H1 (cell line): ENCODE measurements around the gene OVCH2. TPM values are rescaled to one million over a fixed set of nuclear protein-coding genes. Genes with fewer than 3 reads are reported as not detected.

Experiments used
- CTCF ChIA-PET: fragments of 300-600 bp; sonication (Branson Sonifier 250); formaldehyde crosslinking; loops from one replicate; lab custom pipeline; 2021; ENCODE audit not compliant: partially characterized antibody; lab: Charles Lee
- POLR2A ChIA-PET: fragments of 300-600 bp; sonication (Branson Sonifier 250); formaldehyde crosslinking; loops from one replicate; lab custom pipeline; 2021; ENCODE audit warnings: inconsistent platforms; ENCODE audit not compliant: partially characterized antibody; lab: Charles Lee
- DNase-seq, 2 experiments: peaks; one replicate each; pipeline versions ENCODE4 v3.0.0 to v3.0.0-alpha.2; 2010 to 2022; ENCODE audit warnings: low spot score in 2 of 2, low read depth in 1 of 2, mixed read lengths in 1 of 2
- FAIRE-seq: peaks from 2 replicates; lab custom pipeline; 2011; peaks lifted over from hg19 to GRCh38; lab: Jason Lieb, UNC
- H2AFZ ChIP-seq: 2 replicates; pipeline ENCODE4 v1.8.1; 2012; ENCODE audit warnings: low read length, inconsistent platforms
- H2AK5ac ChIP-seq: 2 replicates; pipeline ENCODE4 v1.6.1; 2013; ENCODE audit warnings: low read depth, low read length
- H2BK120ac ChIP-seq: replicated peaks from 2 replicates; pipeline ENCODE3; 2013; ENCODE audit warnings: low read depth, low read length, inconsistent platforms
- H2BK12ac ChIP-seq: 2 replicates; pipeline ENCODE4 v1.6.1; 2013; ENCODE audit warnings: low read depth, low read length
- H2BK15ac ChIP-seq: 2 replicates; pipeline ENCODE4 v1.6.1; 2013; ENCODE audit warnings: low read length
- H2BK20ac ChIP-seq: 2 replicates; pipeline ENCODE4 v1.6.1; 2013; ENCODE audit warnings: low read length
- H2BK5ac ChIP-seq: 2 replicates; pipeline ENCODE4 v1.6.1; 2013; ENCODE audit warnings: low read depth, low read length
- H3K14ac ChIP-seq: 2 replicates; pipeline ENCODE4 v1.6.1; 2013; ENCODE audit warnings: inconsistent platforms; ENCODE audit not compliant: insufficient read length
- H3K18ac ChIP-seq: 2 replicates; pipeline ENCODE4 v1.6.1; 2013; ENCODE audit warnings: low read length; ENCODE audit errors: extremely low read depth
- H3K23ac ChIP-seq: 2 replicates; pipeline ENCODE4 v1.6.1; 2013; ENCODE audit warnings: inconsistent platforms; ENCODE audit not compliant: insufficient read length
- H3K23me2 ChIP-seq: 2 replicates; pipeline ENCODE4 v1.6.1; 2013; ENCODE audit warnings: low read depth, low read length
- H3K27ac ChIP-seq: 2 replicates; pipeline ENCODE4 v1.6.1; 2011; ENCODE audit warnings: low read depth, low read length, inconsistent platforms
- H3K27me3 ChIP-seq, 4 experiments: replicated peaks in 1 of 4; 1 replicate in 1 of 4; 2 replicates in 3 of 4; pipeline versions ENCODE4 v1.6.1 to v1.8.1; 2011 to 2013; ENCODE audit warnings: low read length in 3 of 4, mild to moderate bottlenecking in 3 of 4, inconsistent platforms in 2 of 4, mixed read lengths in 2 of 4, moderate library complexity in 1 of 4; ENCODE audit not compliant: control insufficient read depth in 3 of 4, insufficient read depth in 3 of 4; ENCODE audit errors: extremely low read depth in 1 of 4
- H3K36me3 ChIP-seq, 4 experiments: 2 replicates each; pipeline versions ENCODE4 v1.6.1 to v1.8.1; 2011 to 2013; ENCODE audit warnings: mild to moderate bottlenecking in 4 of 4, low read length in 3 of 4, moderate library complexity in 2 of 4, control low read depth in 1 of 4, inconsistent platforms in 1 of 4; ENCODE audit not compliant: insufficient read depth in 4 of 4, control insufficient read depth in 2 of 4
- H3K4ac ChIP-seq: replicated peaks from 2 replicates; pipeline ENCODE3; 2013; ENCODE audit warnings: low read length, low read depth, mixed read lengths, inconsistent platforms; ENCODE audit not compliant: insufficient read length
- H3K4me1 ChIP-seq, 4 experiments: replicated peaks in 1 of 4; 1 replicate in 1 of 4; 2 replicates in 3 of 4; pipeline versions ENCODE4 v1.6.1 to v1.8.1; 2011 to 2013; ENCODE audit warnings: low read length in 3 of 4, inconsistent platforms in 2 of 4, mixed read lengths in 1 of 4; ENCODE audit not compliant: insufficient read depth in 4 of 4, control insufficient read depth in 3 of 4
- H3K4me2 ChIP-seq, 2 experiments: 2 replicates each; pipeline versions ENCODE4 v1.6.1 to v1.8.1; 2011 to 2013; ENCODE audit warnings: low read depth in 2 of 2, low read length in 2 of 2, control low read depth in 1 of 2, inconsistent platforms in 1 of 2, mild to moderate bottlenecking in 1 of 2; ENCODE audit not compliant: insufficient read depth in 1 of 2
- H3K4me3 ChIP-seq, 4 experiments: fragments of 200-600, 300-600 bp in 1 of 4; sonication (generic), shearing (Covaris generic), sonication (Bioruptor Twin) in 1 of 4; 2 replicates each; pipeline versions ENCODE4 v1.5.1 to v1.8.1; 2011 to 2016; ENCODE audit warnings: low read length in 4 of 4, low read depth in 3 of 4, control low read depth in 2 of 4, inconsistent platforms in 2 of 4, mild to moderate bottlenecking in 2 of 4, mixed read lengths in 1 of 4, moderate library complexity in 1 of 4; ENCODE audit not compliant: insufficient read depth in 2 of 4; ENCODE audit errors: extremely low read depth in 1 of 4
- H3K56ac ChIP-seq: replicated peaks from 2 replicates; pipeline ENCODE3; 2013; ENCODE audit warnings: low read depth, mild to moderate bottlenecking, mixed read lengths, low read length, inconsistent platforms; ENCODE audit not compliant: insufficient read length
- H3K79me1 ChIP-seq: 2 replicates; pipeline ENCODE4 v1.6.1; 2013; ENCODE audit warnings: low read depth, low read length, control low read depth
- H3K79me2 ChIP-seq, 2 experiments: 2 replicates each; pipeline versions ENCODE4 v1.6.1 to v1.8.1; 2012 to 2013; ENCODE audit warnings: low read length in 2 of 2, mild to moderate bottlenecking in 2 of 2, inconsistent platforms in 1 of 2; ENCODE audit not compliant: insufficient read depth in 2 of 2, control insufficient read depth in 1 of 2
- H3K9ac ChIP-seq, 4 experiments: replicated peaks in 1 of 4; 1 replicate in 1 of 4; 2 replicates in 3 of 4; pipeline versions ENCODE4 v1.6.1 to v1.8.1; 2011 to 2013; ENCODE audit warnings: low read depth in 3 of 4, low read length in 3 of 4, control low read depth in 2 of 4, mild to moderate bottlenecking in 2 of 4, moderate library complexity in 2 of 4, inconsistent platforms in 1 of 4; ENCODE audit errors: extremely low read depth in 1 of 4
- H3K9me3 ChIP-seq, 2 experiments: 2 replicates each; pipeline versions ENCODE4 v1.6.1 to v1.8.1; 2012 to 2013; ENCODE audit warnings: mild to moderate bottlenecking in 2 of 2, moderate library complexity in 2 of 2, control low read depth in 1 of 2, inconsistent platforms in 1 of 2, low read depth in 1 of 2, low read length in 1 of 2, mixed read lengths in 1 of 2; ENCODE audit not compliant: insufficient read depth in 2 of 2
- H4K20me1 ChIP-seq, 2 experiments: replicated peaks in 1 of 2; 2 replicates each; pipeline versions ENCODE3 to v1.8.1; 2011 to 2013; ENCODE audit warnings: inconsistent platforms in 2 of 2, low read length in 2 of 2, mild to moderate bottlenecking in 1 of 2; ENCODE audit not compliant: insufficient read depth in 2 of 2, control insufficient read depth in 1 of 2
- H4K5ac ChIP-seq: 2 replicates; pipeline ENCODE4 v1.6.1; 2013; ENCODE audit warnings: low read length, low read depth, mixed read lengths, inconsistent platforms; ENCODE audit not compliant: insufficient read length
- H4K8ac ChIP-seq: 2 replicates; pipeline ENCODE4 v1.8.0; 2013; ENCODE audit warnings: mild to moderate bottlenecking, moderate library complexity, low read length, inconsistent platforms; ENCODE audit not compliant: insufficient read depth; ENCODE audit errors: extremely low read depth
- H4K91ac ChIP-seq: replicated peaks from 2 replicates; pipeline ENCODE3; 2013; ENCODE audit warnings: low read length, mixed read lengths, inconsistent platforms; ENCODE audit not compliant: insufficient read length
- ASH2L ChIP-seq: fragments of 200-600, 300-600 bp; sonication (generic); IDR thresholded peaks from one replicate; pipeline ENCODE4 v1.7.1; 2017; ENCODE audit warnings: low read length
- CREB1 ChIP-seq: IDR thresholded peaks from 2 replicates; pipeline ENCODE4 v1.6.1; 2012; ENCODE audit warnings: inconsistent platforms
- E2F6 ChIP-seq: IDR thresholded peaks from 2 replicates; pipeline ENCODE4 v1.6.1; 2012; ENCODE audit warnings: inconsistent platforms
- EP300 ChIP-seq, 2 experiments: IDR thresholded peaks; 1 replicate in 1 of 2; 2 replicates in 1 of 2; pipeline ENCODE4 v1.6.1; 2011 to 2012; ENCODE audit warnings: low read depth in 2 of 2, low read length in 2 of 2, mild to moderate bottlenecking in 2 of 2, borderline replicate concordance in 1 of 2, inconsistent platforms in 1 of 2, moderate library complexity in 1 of 2
- GTF2F1 ChIP-seq: IDR thresholded peaks from 2 replicates; pipeline ENCODE4 v1.6.1; 2012; ENCODE audit warnings: low read depth, low read length, improper control_type of control experiment, borderline replicate concordance
- NRF1 ChIP-seq: IDR thresholded peaks from 2 replicates; pipeline ENCODE4 v1.6.1; 2011; ENCODE audit warnings: mild to moderate bottlenecking, low read depth, low read length, improper control_type of control experiment
- SIRT6 ChIP-seq: IDR thresholded peaks from one replicate; pipeline ENCODE4 v1.7.1; 2012; ENCODE audit warnings: low read length, inconsistent platforms
- SRF ChIP-seq: IDR thresholded peaks from 2 replicates; pipeline ENCODE4 v1.6.1; 2011; ENCODE audit warnings: mild to moderate bottlenecking, low read depth, low read length, moderate library complexity
- TCF12 ChIP-seq: IDR thresholded peaks from 2 replicates; pipeline ENCODE4 v1.6.1; 2011; ENCODE audit warnings: low read depth, mild to moderate bottlenecking, low read length
- YY1 ChIP-seq: IDR thresholded peaks from 2 replicates; pipeline ENCODE4 v1.6.1; 2011; ENCODE audit warnings: low read depth, mild to moderate bottlenecking, low read length
- WGBS, 2 experiments: shearing (Covaris generic) in 1 of 2; methylation state at CpG; one replicate each; pipeline versions ENCODE4 v1.1.6 to v1.1.7; 2013 to 2015; ENCODE audit warnings: low lambda C conversion rate in 2 of 2, mixed read lengths in 2 of 2, inconsistent platforms in 1 of 2, low coverage in 1 of 2, missing lambda C conversion rate in 1 of 2; ENCODE audit not compliant: insufficient replicate concordance in 2 of 2, insufficient coverage in 1 of 2, insufficient read length in 1 of 2; ENCODE audit errors: extremely low coverage in 1 of 2, missing lambda C conversion rate in 1 of 2; 5-methylcytosine and 5-hydroxymethylcytosine counted together
- polyA plus RNA-seq, 7 experiments: library from polyadenylated mRNA; depleted of rRNA in 3 of 7; stranded (reverse) in 5 of 7; unstranded in 2 of 7; fragments of >200 nt in 5 of 7; fragments of 200-250 nt in 2 of 7; gene quantifications; 1 replicate in 5 of 7; 2 replicates in 1 of 7; 4 replicates in 1 of 7; pipeline versions ENCODE4 v1.2.1 to v1.2.3, GENCODE V29; 2011 to 2013; ENCODE audit warnings: missing spikeins in 2 of 7, mixed read lengths in 2 of 7
- total RNA-seq: library from RNA; stranded (reverse); fragmentation: NEBNext Ultra II Directional; extraction: Animal tissue kit (Norgen Biotek cat#: 25700); gene quantifications from 2 replicates; pipeline ENCODE4 v1.2.1, GENCODE V29; 2021

The OVCH2 gene
- total and polyA plus RNA-seq, 2 of the 8 experiments (the other 6 are each of a cell fraction or from before 2014, with no cell fraction given) = 0.03 to 1.1 TPM

GRCh38 chr11:7749456-7749855, 43.2 kb upstream of the OVCH2 start:
- H2AK5ac ChIP-seq = no peak overlapping the region
- CTCF ChIA-PET = no interaction called here
- no peak overlapping the region for H3K4ac ChIP-seq
- H3K4me1 ChIP-seq = no peaks in the 10 kb centered on the region
- H2AFZ ChIP-seq = no peak overlapping the region
- 87% methylated on average over 2 of the region's 2 CpGs; no CpG with 5 or more reads in 1 of the 2 experiments for WGBS, 2 experiments
- no peaks in the 10 kb centered on the region for H3K79me2 ChIP-seq
- no peak overlapping the region for H4K91ac ChIP-seq
- DNase-seq (no peak), FAIRE-seq (no peak)
- POLR2A ChIA-PET = no interaction called here
- no peak overlapping the region for H3K14ac ChIP-seq
- no peaks in the 10 kb centered on the region for H3K79me1 ChIP-seq
- H2BK15ac ChIP-seq = no peak overlapping the region
- no peak overlapping the region for H3K56ac ChIP-seq
- H2BK5ac ChIP-seq = no peak overlapping the region
- TF ChIP-seq EP300 (IDR thresholded peaks at IDR 0.05; ENCODE audit: borderline replicate concordance in 1 of 2, low read depth in 2 of 2, low read length in 2 of 2) (no peak), ASH2L (no peak), SIRT6 (no peak), GTF2F1 (no peak), CREB1 (no peak), NRF1 (no peak), TCF12 (no peak), YY1 (no peak), SRF (no peak), E2F6 (no peak)
- TF ChIP-seq, all 59 proteins: peak for 0
- no peaks in the 10 kb centered on the region for H3K27me3 ChIP-seq
- H4K8ac ChIP-seq = no peak overlapping the region
- H3K9ac ChIP-seq = no peak overlapping the region
- H4K20me1 ChIP-seq = no peaks in the 10 kb centered on the region
- H3K23me2 ChIP-seq = no peaks in the 10 kb centered on the region
- H2BK20ac ChIP-seq = no peak overlapping the region
- no peak overlapping the region for H3K4me2 ChIP-seq
- no peak overlapping the region for H4K5ac ChIP-seq
- H3K18ac ChIP-seq = no peak overlapping the region
- H3K27ac ChIP-seq = no peak overlapping the region
- H3K23ac ChIP-seq = no peak overlapping the region
- H3K9me3 ChIP-seq = no peaks in the 10 kb centered on the region
- H2BK120ac ChIP-seq = no peak overlapping the region
- H3K36me3 ChIP-seq = no peaks in the 10 kb centered on the region
- no peak overlapping the region for H3K4me3 ChIP-seq
- no peak overlapping the region for H2BK12ac ChIP-seq
